ENCODE data around the gene CDK5RAP2. TPM values are rescaled to one million over a fixed set of nuclear protein-coding genes. Genes with fewer than 3 reads are reported as not detected.
A peak's percentile ranks its signal among the peaks of the same experiment; 100 is the strongest.

The CDK5RAP2 gene
- total and polyA plus RNA-seq, 8 donors: 24.7 to 438 (median 31.3) TPM

DNA sequence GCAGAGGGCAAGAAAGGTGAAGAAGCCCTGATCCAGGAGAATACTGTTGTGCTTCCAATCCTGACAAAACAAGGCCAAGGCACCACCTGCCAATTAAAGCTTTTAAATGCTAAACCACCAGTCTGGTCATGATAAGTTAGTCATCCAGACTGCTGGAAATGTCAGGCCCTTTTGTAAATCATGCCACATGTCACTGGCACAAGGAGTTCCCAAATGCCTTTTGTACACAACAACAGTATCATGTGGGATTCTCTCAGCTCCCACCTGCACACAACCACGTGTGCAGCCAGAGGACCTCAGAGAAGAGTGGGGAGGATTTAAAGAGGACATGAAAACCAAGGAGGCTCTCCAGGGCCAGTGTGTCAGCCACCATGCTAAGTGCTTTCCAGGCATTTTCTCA lies 99.3 kb downstream of the CDK5RAP2 start:
- H3K27me3 ChIP-seq: no peaks in the 10 kb centered on the region
- H3K27ac ChIP-seq: peak overlapping the region in 2 of 5 donors; percentile 63
- no peak for TF ChIP-seq EP300 (IDR thresholded peaks at IDR 0.05)
- peak in 1 of 3 donors; percentile 26 for TF ChIP-seq POLR2AphosphoS5 (IDR thresholded peaks at IDR 0.05)
- no peak for TF ChIP-seq POLR2A (IDR thresholded peaks at IDR 0.05)
- TF ChIP-seq CTCF (IDR thresholded peaks at IDR 0.05): no peak
- H3K4me1 ChIP-seq: peaks cover 0 to 44% (median 13%) of the 10 kb centered on the region in 4 donors
- H3K4me3 ChIP-seq: no peak overlapping the region
- H3K9me3 ChIP-seq: no peaks in the 10 kb centered on the region
- intact Hi-C loops (cut with DNase I; ENCODE audit: low total_unique reads): no loop called here
- WGBS, 5 donors: 31 to 48% (median 33%) methylated on average over 1 of the region's 1 CpG
- peaks cover 0 to 57% (median 46%) of the 10 kb centered on the region in 4 donors for H3K36me3 ChIP-seq
- no peak for DNase-seq

- H3K4me1 ChIP-seq: peaks cover 0 to 40% (median 13%) of the 10 kb centered on the region in 4 donors
- H3K36me3 ChIP-seq: peaks cover 10 to 62% (median 58%) of the 10 kb centered on the region in 4 donors
- H3K27ac ChIP-seq: peak overlapping the region in 2 of 5 donors; percentile 43 to 50
- intact Hi-C loops (cut with DNase I; ENCODE audit: low total_unique reads): no loop called here
- DNase-seq: no peak
- TF ChIP-seq CTCF (IDR thresholded peaks at IDR 0.05) (no peak), EP300 (IDR thresholded peaks at IDR 0.05) (no peak), POLR2AphosphoS5 (IDR thresholded peaks at IDR 0.05) (no peak), POLR2A (IDR thresholded peaks at IDR 0.05) (no peak)
- no peak overlapping the region for H3K4me3 ChIP-seq
- no peaks in the 10 kb centered on the region for H3K27me3 ChIP-seq
- 88 to 93% (median 89%) methylated on average over 6 of the region's 6 CpGs for WGBS, 5 donors
- H3K9me3 ChIP-seq: no peaks in the 10 kb centered on the region
Measured at GRCh38 chr9:120478208-120478607, 101.8 kb downstream of the CDK5RAP2 start.

DNA sequence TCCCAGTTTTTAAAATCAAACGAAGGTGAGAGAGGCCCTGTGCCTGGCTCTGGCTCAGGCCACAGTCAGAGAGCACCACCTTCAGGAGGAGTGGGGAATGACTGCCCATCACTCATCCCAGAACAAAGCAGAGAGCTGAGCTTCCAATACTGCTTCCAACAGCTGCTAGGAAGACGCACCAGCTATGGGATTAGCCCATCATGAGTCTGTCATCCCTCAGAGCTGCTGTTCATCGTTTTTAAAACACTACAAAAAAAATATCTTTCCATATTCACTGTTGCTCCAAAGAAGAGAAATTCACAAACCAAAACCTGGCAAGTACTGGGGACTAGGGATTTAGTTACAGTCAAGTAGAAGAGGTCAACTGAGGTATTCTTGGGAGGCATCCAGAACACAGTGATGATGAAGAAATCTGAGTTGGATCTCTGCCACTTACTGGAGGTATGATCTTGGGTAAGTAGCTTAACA lies 102.4 kb downstream of the CDK5RAP2 start:
- H3K4me3 ChIP-seq: no peak overlapping the region
- H3K9me3 ChIP-seq: no peaks in the 10 kb centered on the region
- DNase-seq: peak; percentile 57 to 78
- peaks cover 0 to 33% (median 13%) of the 10 kb centered on the region in 4 donors for H3K4me1 ChIP-seq
- intact Hi-C loops (cut with DNase I; ENCODE audit: low total_unique reads): no loop called here
- H3K27me3 ChIP-seq: no peaks in the 10 kb centered on the region
- WGBS, 5 donors: 21 to 26% (median 25%) methylated on average over 3 of the region's 3 CpGs
- TF ChIP-seq POLR2A (IDR thresholded peaks at IDR 0.05): no peak
- TF ChIP-seq POLR2AphosphoS5 (IDR thresholded peaks at IDR 0.05): peak in 1 of 3 donors; percentile 42
- no peak for TF ChIP-seq EP300 (IDR thresholded peaks at IDR 0.05)
- peak in 5 of 7 experiments; percentile 75 to 88 (median 86) for TF ChIP-seq CTCF (IDR thresholded peaks at IDR 0.05)
- peaks cover 10 to 62% (median 58%) of the 10 kb centered on the region in 4 donors for H3K36me3 ChIP-seq
- peak overlapping the region in 2 of 5 donors; percentile 43 to 50 for H3K27ac ChIP-seq

GRCh38 chr9:120475341-120475740 lies 104.6 kb downstream of the CDK5RAP2 start:
- 89 to 91% (median 91%) methylated on average over 7 of the region's 7 CpGs for WGBS, 5 donors
- H3K36me3 ChIP-seq: peaks cover 18 to 72% (median 70%) of the 10 kb centered on the region in 4 donors
- TF ChIP-seq CTCF (IDR thresholded peaks at IDR 0.05): no peak
- no peak for TF ChIP-seq POLR2A (IDR thresholded peaks at IDR 0.05)
- no peak for TF ChIP-seq POLR2AphosphoS5 (IDR thresholded peaks at IDR 0.05)
- no peak for TF ChIP-seq EP300 (IDR thresholded peaks at IDR 0.05)
- no peaks in the 10 kb centered on the region for H3K9me3 ChIP-seq
- H3K4me1 ChIP-seq: peaks cover 0 to 13% (median 6%) of the 10 kb centered on the region in 4 donors
- H3K4me3 ChIP-seq: no peak overlapping the region
- peak overlapping the region in 3 of 5 donors; percentile 36 to 65 (median 49) for H3K27ac ChIP-seq
- intact Hi-C loops (cut with DNase I; ENCODE audit: low total_unique reads): no loop called here
- H3K27me3 ChIP-seq: no peaks in the 10 kb centered on the region
- DNase-seq: peak in 1 of 2 donors; percentile 44
